DMS153 (cell line): ENCODE measurements around the gene DACT3.

Source experiments
- DNase-seq: peaks from one replicate; lab custom pipeline; 2025; lab: John Stamatoyannopoulos, UW

The DACT3 gene

GRCh38 chr19:46661020-46661731 lies at the start of gene DACT3:
TSS of gene DACT3 (minus strand) at chr19:46661182. CDS start at chr19:46661064, 118 bp downstream.
- DNase-seq: peak; percentile 100

- DNase-seq: no peak
Observed at GRCh38 chr19:46710687-46711086, 49.7 kb upstream of the DACT3 start.

GRCh38 chr19:46704379-46705076 lies 43.5 kb upstream of the DACT3 start:
- no peak for DNase-seq

GRCh38 chr19:46700704-46701103 lies 39.7 kb upstream of the DACT3 start:
- no peak for DNase-seq

GRCh38 chr19:46698395-46699321 lies 37.7 kb upstream of the DACT3 start:
- no peak for DNase-seq

GRCh38 chr19:46697204-46697960 lies 36.4 kb upstream of the DACT3 start:
- DNase-seq: no peak

- DNase-seq: no peak
Observed at GRCh38 chr19:46696866-46697203, 35.9 kb upstream of the DACT3 start.

- DNase-seq: no peak
Observed at GRCh38 chr19:46696052-46696451, 35.1 kb upstream of the DACT3 start.

- no peak for DNase-seq
Observed at GRCh38 chr19:46693760-46694159, 32.8 kb upstream of the DACT3 start.

GRCh38 chr19:46692918-46693722 lies 32.1 kb upstream of the DACT3 start:
- DNase-seq: no peak

GRCh38 chr19:46691948-46692347 lies 31.0 kb upstream of the DACT3 start:
- no peak for DNase-seq

- DNase-seq: no peak
Observed at GRCh38 chr19:46691104-46691503, 30.1 kb upstream of the DACT3 start.

- DNase-seq: no peak
Observed at GRCh38 chr19:46689358-46689757, 28.4 kb upstream of the DACT3 start.

GRCh38 chr19:46687438-46688145 lies 26.6 kb upstream of the DACT3 start:
- DNase-seq: no peak

GRCh38 chr19:46685189-46685588 lies 24.2 kb upstream of the DACT3 start:
- DNase-seq: no peak

GRCh38 chr19:46678110-46678732 lies 17.2 kb upstream of the DACT3 start:
- no peak for DNase-seq

- DNase-seq: no peak
Observed at GRCh38 chr19:46674416-46675178, 13.6 kb upstream of the DACT3 start.

- DNase-seq: no peak
Observed at GRCh38 chr19:46670813-46671212, 9.8 kb upstream of the DACT3 start.

GRCh38 chr19:46668662-46669061 lies 7.7 kb upstream of the DACT3 start:
- DNase-seq: no peak
